Hepatocyte (in vitro differentiated cells): Measurements from ENCODE around the gene CPTP. TPM values are rescaled to one million over a fixed set of nuclear protein-coding genes. Genes with fewer than 3 reads are reported as not detected.

Experiments
- DNase-seq: peaks from one replicate; pipeline ENCODE4 v3.0.0-alpha.2; 2016; ENCODE audit warnings: low spot score
- H2AFZ ChIP-seq: fragments of 200-600 bp; sonication (generic); 2 replicates; pipeline ENCODE4 v1.6.0; 2016; ENCODE audit warnings: antibody characterized with exemption, mild to moderate bottlenecking
- H3K27ac ChIP-seq: fragments of 200-600 bp; sonication (generic); 2 replicates; pipeline ENCODE4 v1.5.1; 2016; ENCODE audit warnings: mild to moderate bottlenecking
- H3K27me3 ChIP-seq: fragments of 200-600 bp; sonication (generic); 2 replicates; pipeline ENCODE4 v1.6.1; 2016
- H3K36me3 ChIP-seq: fragments of 200-600 bp; sonication (generic); replicated peaks from 2 replicates; pipeline ENCODE4 v1.5.1; 2016; ENCODE audit warnings: low read depth; ENCODE audit not compliant: insufficient read depth
- H3K4me1 ChIP-seq: fragments of 200-600 bp; sonication (generic); 2 replicates; pipeline ENCODE4 v1.5.1; 2016; ENCODE audit warnings: mild to moderate bottlenecking, moderate library complexity; ENCODE audit not compliant: insufficient read depth
- H3K4me2 ChIP-seq: fragments of 200-600 bp; sonication (generic); 2 replicates; pipeline ENCODE4 v1.6.0; 2016
- H3K4me3 ChIP-seq: fragments of 200-600 bp; sonication (generic); 2 replicates; pipeline ENCODE4 v1.5.1; 2016; ENCODE audit warnings: mild to moderate bottlenecking
- H3K79me2 ChIP-seq: fragments of 200-600 bp; sonication (generic); 2 replicates; pipeline ENCODE4 v1.6.0; 2017; ENCODE audit warnings: mild to moderate bottlenecking
- H3K9me2 ChIP-seq: fragments of 200-600 bp; sonication (generic); replicated peaks from 2 replicates; pipeline ENCODE4 v1.6.0; 2017; ENCODE audit warnings: mild to moderate bottlenecking; ENCODE audit not compliant: insufficient read depth
- H3K9me3 ChIP-seq: fragments of 200-600 bp; sonication (generic); 2 replicates; pipeline ENCODE4 v1.5.1; 2016; ENCODE audit warnings: low read depth, mild to moderate bottlenecking
- H4K20me1 ChIP-seq: fragments of 200-600 bp; sonication (generic); 2 replicates; pipeline ENCODE4 v1.6.0; 2016; ENCODE audit warnings: mild to moderate bottlenecking; ENCODE audit not compliant: insufficient read depth, poor library complexity, severe bottlenecking
- EZH2 ChIP-seq: fragments of 200-600 bp; sonication (generic); IDR thresholded peaks from 2 replicates; pipeline ENCODE4 v1.6.1; 2016; ENCODE audit warnings: antibody characterized with exemption, mild to moderate bottlenecking, borderline replicate concordance
- EZH2phosphoT487 ChIP-seq: fragments of 200-600 bp; sonication (generic); IDR thresholded peaks from one replicate; pipeline ENCODE4 v1.6.1; 2018; ENCODE audit warnings: antibody characterized with exemption, mild to moderate bottlenecking, low read depth, moderate library complexity; ENCODE audit not compliant: unreplicated experiment, severe bottlenecking
- WGBS: methylation state at CpG from one replicate; pipeline ENCODE4 v1.1.6; 2016; ENCODE audit warnings: low lambda C conversion rate; ENCODE audit errors: missing lambda C conversion rate; 5-methylcytosine and 5-hydroxymethylcytosine counted together
- polyA plus RNA-seq: library from polyadenylated mRNA; unstranded; fragments of >200 nt; fragmentation: Nextera tagmentation; extraction: Ambion mirVana; gene quantifications from 2 replicates; pipeline ENCODE4 v1.2.1, GENCODE V29; 2016
- total RNA-seq: library from RNA; depleted of rRNA; stranded (reverse); fragments of >200 nt; gene quantifications from 2 replicates; pipeline ENCODE4 v1.2.3, GENCODE V29; 2014
- TF ChIP-seq, protein P1 (sequence below): fragments of 200-600 bp; sonication (generic); IDR thresholded peaks from 2 replicates; pipeline ENCODE4 v1.5.1; 2016; ENCODE audit warnings: antibody characterized with exemption, mild to moderate bottlenecking; ENCODE audit not compliant: poor library complexity

The CPTP gene
- total and polyA plus RNA-seq, 2 experiments from 2014 or later: 12.8 to 45.6 TPM

DNA sequence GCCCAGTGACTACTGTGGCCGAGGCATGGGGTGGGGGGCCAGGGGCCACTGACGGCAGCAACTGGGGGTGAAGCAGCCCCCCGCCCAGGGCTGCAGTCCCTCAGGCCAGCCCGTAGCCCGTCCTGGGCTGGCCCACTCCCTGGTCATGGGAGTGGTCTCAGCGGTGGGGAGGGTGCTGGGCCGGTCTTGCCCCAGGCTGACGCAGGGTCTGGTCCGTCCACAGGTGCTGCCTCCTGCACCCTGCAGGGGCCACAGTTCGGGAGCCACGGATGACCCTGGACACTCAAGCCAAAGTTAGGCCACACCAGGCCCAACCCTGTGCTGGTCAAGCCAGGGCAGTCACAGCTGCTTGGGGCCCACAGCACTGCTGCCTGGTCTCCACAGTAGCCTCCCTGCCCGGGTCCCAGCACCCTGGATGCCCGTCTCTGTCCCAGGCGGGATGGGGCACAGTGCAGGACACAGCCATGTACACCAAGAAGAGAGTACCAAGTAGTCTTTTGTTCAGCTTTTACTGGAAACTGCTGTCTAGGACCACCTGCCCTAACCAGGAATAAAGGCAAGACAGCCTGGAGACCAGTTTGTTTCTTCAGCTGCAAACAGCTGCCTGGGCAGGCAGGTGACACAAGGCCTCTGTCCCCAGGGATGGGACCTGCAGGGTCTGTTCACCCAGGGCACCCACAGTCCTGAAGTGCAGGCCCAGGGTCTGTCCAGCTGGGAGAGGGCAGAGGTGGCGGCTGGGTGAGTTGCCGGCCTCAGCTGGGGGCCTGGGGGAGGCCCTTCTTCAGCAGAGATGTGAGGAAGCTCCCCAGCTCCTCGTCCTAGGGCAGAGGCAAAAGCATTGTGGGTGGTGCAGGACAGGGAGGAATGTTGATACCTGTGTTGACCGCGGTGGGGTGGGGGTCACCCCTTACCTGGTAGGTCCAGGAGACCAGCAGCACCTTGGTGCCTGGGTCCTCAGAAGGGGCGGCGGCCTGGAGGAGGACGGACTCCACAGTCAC is 13.2 kb upstream of the CPTP start:
- Histone ChIP-seq H2AFZ (no peak overlapping the region), H3K36me3 (no peaks in the 10 kb centered on the region), H3K4me2 (no peak overlapping the region), H3K9me3 (no peaks in the 10 kb centered on the region), H4K20me1 (peaks cover 4% of the 10 kb centered on the region), H3K9me2 (no peaks in the 10 kb centered on the region), H3K27ac (no peak overlapping the region), H3K4me1 (peaks cover 16% of the 10 kb centered on the region), H3K27me3 (no peaks in the 10 kb centered on the region), H3K4me3 (no peak overlapping the region), H3K79me2 (peaks cover 37% of the 10 kb centered on the region)
- TF ChIP-seq EZH2 (no peak), EZH2phosphoT487 (no peak)
- TF ChIP-seq, protein P1, sequence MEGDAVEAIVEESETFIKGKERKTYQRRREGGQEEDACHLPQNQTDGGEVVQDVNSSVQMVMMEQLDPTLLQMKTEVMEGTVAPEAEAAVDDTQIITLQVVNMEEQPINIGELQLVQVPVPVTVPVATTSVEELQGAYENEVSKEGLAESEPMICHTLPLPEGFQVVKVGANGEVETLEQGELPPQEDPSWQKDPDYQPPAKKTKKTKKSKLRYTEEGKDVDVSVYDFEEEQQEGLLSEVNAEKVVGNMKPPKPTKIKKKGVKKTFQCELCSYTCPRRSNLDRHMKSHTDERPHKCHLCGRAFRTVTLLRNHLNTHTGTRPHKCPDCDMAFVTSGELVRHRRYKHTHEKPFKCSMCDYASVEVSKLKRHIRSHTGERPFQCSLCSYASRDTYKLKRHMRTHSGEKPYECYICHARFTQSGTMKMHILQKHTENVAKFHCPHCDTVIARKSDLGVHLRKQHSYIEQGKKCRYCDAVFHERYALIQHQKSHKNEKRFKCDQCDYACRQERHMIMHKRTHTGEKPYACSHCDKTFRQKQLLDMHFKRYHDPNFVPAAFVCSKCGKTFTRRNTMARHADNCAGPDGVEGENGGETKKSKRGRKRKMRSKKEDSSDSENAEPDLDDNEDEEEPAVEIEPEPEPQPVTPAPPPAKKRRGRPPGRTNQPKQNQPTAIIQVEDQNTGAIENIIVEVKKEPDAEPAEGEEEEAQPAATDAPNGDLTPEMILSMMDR: no peak
- no peak for DNase-seq
- 93% methylated on average over 21 of the region's 22 CpGs for WGBS

DNA sequence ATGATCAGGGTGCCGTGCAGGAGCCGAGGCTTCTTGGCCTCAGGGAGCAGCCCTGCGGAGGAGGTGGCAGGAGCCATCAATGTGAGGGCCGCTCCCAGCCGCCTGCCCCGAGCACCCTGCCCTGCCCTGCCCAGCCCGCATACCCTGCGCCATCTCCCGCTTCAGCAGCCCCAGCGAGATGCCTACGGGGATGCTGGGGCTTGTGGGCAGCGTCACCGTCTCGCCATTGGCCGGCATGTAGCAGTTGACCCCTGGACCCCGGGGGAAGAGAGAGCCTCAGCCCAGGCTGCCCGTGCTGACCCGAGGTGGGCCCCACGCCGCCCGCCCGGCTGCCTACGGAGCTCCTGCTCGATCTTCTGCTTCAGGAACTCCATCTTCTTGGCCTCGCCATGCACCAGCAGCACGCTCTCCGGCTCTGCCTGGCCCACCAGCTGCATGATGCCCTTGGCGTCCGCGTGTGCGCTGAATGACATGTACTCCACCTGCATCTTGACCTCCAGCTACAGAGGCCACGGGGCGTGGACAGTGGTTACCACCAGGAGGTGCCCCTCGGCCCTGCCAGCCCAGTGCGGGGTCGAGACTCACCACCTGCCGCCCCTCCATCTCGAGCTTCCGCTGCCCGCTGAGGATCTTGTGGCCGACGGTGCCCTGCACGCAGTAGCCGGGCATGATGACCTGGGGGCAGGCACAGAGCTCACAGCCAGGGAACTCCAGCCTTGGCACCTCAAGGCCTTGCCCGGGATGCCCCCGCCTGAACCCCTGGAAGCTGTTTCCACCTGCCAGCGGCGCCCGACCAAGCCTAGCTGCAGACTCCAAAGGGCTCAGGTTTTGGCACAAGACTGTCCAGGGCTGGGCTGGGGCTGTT is 11.9 kb upstream of the CPTP start:
- Histone ChIP-seq H3K4me3 (no peak overlapping the region), H3K9me3 (no peaks in the 10 kb centered on the region), H3K4me2 (no peak overlapping the region), H3K4me1 (peaks cover 12% of the 10 kb centered on the region), H3K27ac (no peak overlapping the region), H3K36me3 (no peaks in the 10 kb centered on the region), H3K9me2 (no peaks in the 10 kb centered on the region), H2AFZ (no peak overlapping the region), H3K27me3 (no peaks in the 10 kb centered on the region), H3K79me2 (peaks cover 40% of the 10 kb centered on the region), H4K20me1 (peaks cover 4% of the 10 kb centered on the region)
- DNase-seq: no peak
- WGBS: 97% methylated on average over 44 of the region's 49 CpGs
- TF ChIP-seq EZH2phosphoT487 (no peak), EZH2 (no peak)
- TF ChIP-seq, protein P1: no peak

DNA sequence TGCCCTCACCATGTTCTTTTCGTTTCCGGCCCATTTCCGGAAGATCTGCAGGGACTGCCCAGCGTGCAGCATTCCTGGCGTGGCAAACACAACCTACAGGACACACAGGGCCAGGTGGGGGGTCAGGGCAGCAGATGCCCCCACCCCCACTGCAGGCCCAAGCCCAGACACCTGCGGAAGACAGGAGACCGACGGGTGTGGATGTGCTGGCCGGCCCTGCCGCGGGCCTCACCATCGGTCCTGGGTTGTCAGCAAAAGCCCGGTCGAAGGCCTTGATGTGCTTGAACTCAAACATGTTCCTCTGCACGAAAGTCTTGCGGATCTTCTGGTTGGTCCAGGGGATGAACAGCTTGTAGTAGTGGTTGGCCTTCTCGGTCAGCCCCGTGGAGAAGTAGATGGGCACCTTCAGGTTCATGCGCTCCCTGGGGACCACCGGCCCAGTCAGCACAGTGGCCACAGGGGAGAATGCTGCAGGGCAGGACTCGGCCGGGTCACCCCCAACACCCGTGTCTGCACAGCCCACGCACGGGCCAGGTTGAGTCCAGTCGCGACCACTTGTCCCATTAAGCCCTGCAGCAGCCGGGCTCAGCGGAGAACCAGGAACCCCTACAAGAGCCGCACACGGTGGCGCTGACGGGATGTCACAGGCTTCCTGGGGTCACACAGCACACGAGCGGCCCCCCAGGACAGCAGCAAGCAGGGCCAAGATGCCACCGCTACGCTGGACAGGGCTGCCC is 10.9 kb upstream of the CPTP start:
- Histone ChIP-seq H3K4me2 (no peak overlapping the region), H3K79me2 (peaks cover 44% of the 10 kb centered on the region), H3K4me3 (no peak overlapping the region), H3K36me3 (no peaks in the 10 kb centered on the region), H3K4me1 (peaks cover 17% of the 10 kb centered on the region), H3K27ac (no peak overlapping the region), H2AFZ (no peak overlapping the region), H3K9me2 (no peaks in the 10 kb centered on the region), H4K20me1 (peaks cover 4% of the 10 kb centered on the region), H3K27me3 (no peaks in the 10 kb centered on the region), H3K9me3 (no peaks in the 10 kb centered on the region)
- WGBS: 94% methylated on average over 35 of the region's 37 CpGs
- TF ChIP-seq EZH2 (no peak), EZH2phosphoT487 (no peak)
- TF ChIP-seq, protein P1: no peak
- no peak for DNase-seq
